HEK293 (cell line): ENCODE data around the gene SCUBE1.

Source experiments
- CTCF ChIA-PET: fragments of 350-600 bp; formaldehyde crosslinking; extraction: SDS; loops from one replicate; lab custom pipeline; 2021; ENCODE audit warnings: antibody characterized with exemption; lab: Yijun Ruan, JAX
- POLR2A ChIA-PET: fragments of 300-600 bp; formaldehyde crosslinking; extraction: SDS; loops from one replicate; lab custom pipeline; 2020; ENCODE audit warnings: antibody characterized with exemption, inconsistent platforms; lab: Yijun Ruan, JAX
- H3K27ac ChIP-seq: fragments of 200-500 bp; sonication (Bioruptor generic); 2 replicates; pipeline ENCODE4 v1.5.1; 2014; ENCODE audit warnings: low read depth, low read length, control low read depth, inconsistent platforms; ENCODE audit errors: extremely low read depth
- H3K36me3 ChIP-seq, 2 experiments: fragments of 200-500 bp in 1 of 2; sonication (Bioruptor generic) in 1 of 2; 1 replicate in 1 of 2; 2 replicates in 1 of 2; pipeline ENCODE4 v1.5.1; 2014 to 2017; ENCODE audit warnings: inconsistent platforms in 2 of 2, low read length in 2 of 2; ENCODE audit not compliant: control insufficient read depth in 2 of 2, insufficient read depth in 1 of 2
- H3K4me1 ChIP-seq: fragments of 200-500 bp; sonication (Bioruptor generic); 2 replicates; pipeline ENCODE4 v1.5.1; 2014; ENCODE audit warnings: mild to moderate bottlenecking, low read length, inconsistent platforms; ENCODE audit not compliant: control insufficient read depth, insufficient read depth
- H3K4me3 ChIP-seq: 2 replicates; pipeline ENCODE4 v1.5.1; 2011; ENCODE audit warnings: low read depth, mild to moderate bottlenecking, control low read depth, low read length, moderate library complexity
- H3K9me3 ChIP-seq: fragments of 200-500 bp; sonication (Bioruptor generic); 2 replicates; pipeline ENCODE4 v1.5.1; 2014; ENCODE audit warnings: low read depth, low read length, inconsistent platforms; ENCODE audit not compliant: control insufficient read depth, insufficient read depth
- BCL11B ChIP-seq: fragments of 450-650 bp; formaldehyde crosslinking; IDR thresholded peaks from 2 replicates; pipeline ENCODE4 v1.5.1; 2016; ENCODE audit warnings: low read depth, missing biosample characterization, missing genetic modification characterization
- CTCF ChIP-seq: fragments of 450-650 bp; formaldehyde crosslinking; IDR thresholded peaks from 2 replicates; pipeline ENCODE4 v1.5.1; 2016; ENCODE audit warnings: missing biosample characterization, missing genetic modification characterization
- FEZF1 ChIP-seq: fragments of 450-650 bp; formaldehyde crosslinking; IDR thresholded peaks from 2 replicates; pipeline ENCODE4 v1.5.1; 2016; ENCODE audit warnings: missing biosample characterization, missing genetic modification characterization
- GLIS1 ChIP-seq: fragments of 450-650 bp; formaldehyde crosslinking; IDR thresholded peaks from 2 replicates; pipeline ENCODE4 v1.5.1; 2016; ENCODE audit warnings: missing biosample characterization, missing genetic modification characterization
- HOXC10 ChIP-seq: sonication (generic); formaldehyde crosslinking; IDR thresholded peaks from 2 replicates; pipeline ENCODE4 v1.8.1; 2023; ENCODE audit warnings: mild to moderate bottlenecking, missing genetic modification reagents
- REPIN1 ChIP-seq: fragments of 450-650 bp; formaldehyde crosslinking; IDR thresholded peaks from 2 replicates; pipeline ENCODE4 v1.5.1; 2017; ENCODE audit warnings: missing biosample characterization, missing genetic modification characterization, low read depth
- REST ChIP-seq: fragments of 450-650 bp; formaldehyde crosslinking; IDR thresholded peaks from 2 replicates; pipeline ENCODE4 v1.5.1; 2016; ENCODE audit warnings: missing biosample characterization, missing genetic modification characterization
- SALL2 ChIP-seq: fragments of 450-650 bp; formaldehyde crosslinking; IDR thresholded peaks from 2 replicates; pipeline ENCODE4 v1.5.0; 2017; ENCODE audit warnings: missing biosample characterization, mild to moderate bottlenecking, missing genetic modification characterization, borderline replicate concordance
- SP2 ChIP-seq: fragments of 450-650 bp; formaldehyde crosslinking; IDR thresholded peaks from 2 replicates; pipeline ENCODE4 v1.5.1; 2016; ENCODE audit warnings: missing biosample characterization, missing genetic modification characterization
- ZEB2 ChIP-seq: fragments of 450-650 bp; formaldehyde crosslinking; IDR thresholded peaks from 2 replicates; pipeline ENCODE4 v1.5.1; 2016; ENCODE audit warnings: missing biosample characterization, missing genetic modification characterization
- ZFHX2 ChIP-seq: fragments of 450-650 bp; formaldehyde crosslinking; conservative IDR thresholded peaks from 2 replicates; pipeline ENCODE4 v1.5.1; 2016; ENCODE audit warnings: missing biosample characterization, missing genetic modification characterization
- ZFP3 ChIP-seq: fragments of 450-650 bp; formaldehyde crosslinking; IDR thresholded peaks from 2 replicates; pipeline ENCODE4 v1.5.1; 2016; ENCODE audit warnings: low read depth, missing biosample characterization, missing genetic modification characterization
- ZNF112 ChIP-seq: fragments of 450-650 bp; formaldehyde crosslinking; IDR thresholded peaks from 2 replicates; pipeline ENCODE4 v1.5.0; 2017; ENCODE audit warnings: missing biosample characterization, missing genetic modification characterization
- ZNF138 ChIP-seq: fragments of 450-650 bp; formaldehyde crosslinking; IDR thresholded peaks from 2 replicates; pipeline ENCODE4 v1.5.1; 2016; ENCODE audit warnings: missing biosample characterization, missing genetic modification characterization, borderline replicate concordance
- ZNF140 ChIP-seq: fragments of 450-650 bp; formaldehyde crosslinking; IDR thresholded peaks from 2 replicates; pipeline ENCODE4 v1.5.1; 2016; ENCODE audit warnings: missing biosample characterization, missing genetic modification characterization
- ZNF2 ChIP-seq: fragments of 450-650 bp; formaldehyde crosslinking; IDR thresholded peaks from 2 replicates; pipeline ENCODE4 v1.5.1; 2016; ENCODE audit warnings: missing biosample characterization, missing genetic modification characterization
- ZNF202 ChIP-seq: fragments of 450-650 bp; formaldehyde crosslinking; IDR thresholded peaks from 2 replicates; pipeline ENCODE4 v1.5.1; 2016; ENCODE audit warnings: missing biosample characterization, missing genetic modification characterization, borderline replicate concordance
- ZNF366 ChIP-seq: fragments of 450-650 bp; formaldehyde crosslinking; conservative IDR thresholded peaks from 2 replicates; pipeline ENCODE4 v1.5.1; 2016; ENCODE audit warnings: missing biosample characterization, missing genetic modification characterization
- ZNF473 ChIP-seq: fragments of 450-650 bp; formaldehyde crosslinking; IDR thresholded peaks from 2 replicates; pipeline ENCODE4 v1.5.1; 2017; ENCODE audit warnings: missing biosample characterization, missing genetic modification characterization
- ZNF521 ChIP-seq: fragments of 450-650 bp; formaldehyde crosslinking; IDR thresholded peaks from 2 replicates; pipeline ENCODE4 v1.5.1; 2017; ENCODE audit warnings: missing biosample characterization, mild to moderate bottlenecking, missing genetic modification characterization
- ZNF544 ChIP-seq: fragments of 450-650 bp; formaldehyde crosslinking; IDR thresholded peaks from 2 replicates; pipeline ENCODE4 v1.5.0; 2017; ENCODE audit warnings: missing biosample characterization, missing genetic modification characterization
- ZNF571 ChIP-seq: fragments of 450-650 bp; formaldehyde crosslinking; IDR thresholded peaks from 2 replicates; pipeline ENCODE4 v1.5.0; 2017; ENCODE audit warnings: missing biosample characterization, missing genetic modification characterization
- ZNF610 ChIP-seq: fragments of 450-650 bp; formaldehyde crosslinking; IDR thresholded peaks from 2 replicates; pipeline ENCODE4 v1.5.1; 2016; ENCODE audit warnings: missing biosample characterization, missing genetic modification characterization, borderline replicate concordance
- ZNF654 ChIP-seq: fragments of 450-650 bp; formaldehyde crosslinking; IDR thresholded peaks from 2 replicates; pipeline ENCODE4 v1.5.1; 2016; ENCODE audit warnings: low read depth, missing biosample characterization, missing genetic modification characterization
- ZNF660 ChIP-seq: fragments of 450-650 bp; IDR thresholded peaks from 2 replicates; pipeline ENCODE4 v1.5.1; 2018; ENCODE audit warnings: missing biosample characterization, mild to moderate bottlenecking, missing genetic modification characterization
- ZNF664 ChIP-seq: fragments of 450-650 bp; formaldehyde crosslinking; IDR thresholded peaks from 2 replicates; pipeline ENCODE4 v1.5.1; 2016; ENCODE audit warnings: missing biosample characterization, missing genetic modification characterization
- ZNF768 ChIP-seq: fragments of 450-650 bp; formaldehyde crosslinking; IDR thresholded peaks from 2 replicates; pipeline ENCODE4 v1.5.1; 2018; ENCODE audit warnings: missing biosample characterization, mild to moderate bottlenecking, missing genetic modification characterization
- ZSCAN30 ChIP-seq: fragments of 450-650 bp; IDR thresholded peaks from 2 replicates; pipeline ENCODE4 v1.5.1; 2018; ENCODE audit warnings: missing biosample characterization, mild to moderate bottlenecking, missing genetic modification characterization, moderate library complexity

The SCUBE1 gene

GRCh38 chr22:43274595-43275240 is 68.5 kb downstream of the SCUBE1 start (continued):
- TF ChIP-seq ZNF366 (tag by site-specific recombination) (no peak), REPIN1 (tag by site-specific recombination) (no peak)

GRCh38 chr22:43273902-43274484 is 69.2 kb downstream of the SCUBE1 start:
- Histone ChIP-seq H3K9me3 (no peaks in the 10 kb centered on the region), H3K4me1 (peaks cover 13% of the 10 kb centered on the region)
- ChIA-PET POLR2A (interaction anchor here (0.5 to 3.0 kb wide), 5 partner anchors 10 to 411 kb away, joined by 3 to 15 read pairs (median 6); partner anchors contain the start of gene TTLL12), CTCF (interaction anchor here (0.5 to 11.3 kb wide), 44 partner anchors 9 to 1872 kb away, joined by 3 to 318 read pairs (median 4); partner anchors contain the start of genes SCUBE1 and TTLL12)
- TF ChIP-seq ZFP3 (tag by site-specific recombination) (no peak), ZNF610 (tag by site-specific recombination) (no peak), FEZF1 (tag by site-specific recombination) (no peak), CTCF (peak; percentile 78), ZNF571 (tag by site-specific recombination) (no peak), ZFHX2 (tag by site-specific recombination) (no peak), BCL11B (tag by site-specific recombination) (no peak), ZNF664 (no peak), HOXC10 (CRISPR knock-in tag) (no peak), ZNF202 (tag by site-specific recombination) (no peak), ZNF660 (peak; percentile 97; the same call in 1 of the 2 replicates), ZNF521 (tag by site-specific recombination) (no peak), ZSCAN30 (tag by site-specific recombination) (0 out of 2 replicates have a peak, but pooled peaks have one; percentile 59), SALL2 (tag by site-specific recombination) (no peak), ZNF138 (tag by site-specific recombination) (no peak), ZNF654 (peak; percentile 98), SP2 (tag by site-specific recombination) (no peak), ZNF544 (tag by site-specific recombination) (no peak), ZNF112 (tag by site-specific recombination) (no peak), ZNF2 (tag by site-specific recombination) (no peak), ZEB2 (tag by site-specific recombination) (peak; percentile 35; the same call in 1 of the 2 replicates), ZNF140 (tag by site-specific recombination) (no peak), GLIS1 (tag by site-specific recombination) (0 out of 2 replicates have a peak, but pooled peaks have one; percentile 34), ZNF473 (tag by site-specific recombination) (no peak), ZNF768 (0 out of 2 replicates have a peak, but pooled peaks have one; percentile 48), REST (tag by site-specific recombination) (no peak)
- TF ChIP-seq, all 188 proteins: peak for 7
- H3K27ac ChIP-seq, result no peak overlapping the region
- no peak overlapping the region for H3K4me3 ChIP-seq
- no peaks in the 10 kb centered on the region for H3K36me3 ChIP-seq
